ENCODE data around the gene SPTB.
A peak's percentile ranks its signal among the peaks of the same experiment; 100 is the strongest.

Gene SPTB

DNA sequence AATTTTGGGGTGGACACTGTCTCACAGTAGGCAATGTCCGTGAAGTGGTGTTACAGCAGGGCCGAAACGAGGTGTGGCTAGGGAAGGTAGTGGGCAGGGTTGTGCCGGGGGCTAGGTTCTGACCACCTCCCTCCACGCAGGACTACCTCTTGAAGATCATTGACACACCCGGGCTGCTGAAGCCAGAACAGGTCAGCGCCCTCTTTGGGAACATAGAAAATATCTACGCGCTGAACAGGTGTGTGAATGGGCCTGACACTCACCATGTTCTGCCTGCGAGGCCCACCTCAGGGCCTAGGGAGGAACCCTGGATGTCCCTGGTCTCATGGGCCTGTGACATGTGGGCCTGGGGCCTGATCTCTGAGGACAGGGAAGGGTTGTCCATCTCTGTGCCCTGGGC, 150.9 kb downstream of the SPTB start:
- no peak for DNase-seq (ENCODE audit: low read depth)

GRCh38 chr14:64728106-64728505, 151.6 kb downstream of the SPTB start:
- DNase-seq (ENCODE audit: low read depth): no peak

DNA sequence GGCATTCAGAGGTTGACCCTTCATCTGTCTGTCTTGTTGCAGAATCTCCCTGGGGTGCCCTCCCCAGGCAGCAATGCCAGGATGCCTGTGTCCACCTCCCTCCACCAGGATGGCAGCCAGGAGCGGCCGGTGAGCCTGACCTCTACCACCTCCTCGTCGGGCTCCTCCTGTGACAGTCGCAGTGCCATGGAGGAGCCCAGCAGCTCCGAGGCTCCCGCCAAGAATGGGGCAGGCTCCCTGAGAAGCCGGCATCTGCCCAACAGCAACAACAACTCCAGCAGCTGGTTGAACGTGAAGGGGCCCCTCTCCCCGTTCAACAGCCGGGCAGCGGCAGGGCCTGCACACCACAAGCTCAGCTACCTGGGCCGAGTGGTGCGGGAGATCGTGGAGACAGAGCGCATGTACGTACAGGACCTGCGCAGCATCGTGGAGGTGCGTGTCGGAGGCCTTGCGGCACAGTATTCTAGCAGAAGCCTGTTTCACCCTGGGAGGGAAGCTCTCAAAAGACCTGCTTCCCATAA, 152.1 kb downstream of the SPTB start:
- no peak for DNase-seq (ENCODE audit: low read depth)

GRCh38 chr14:64726585-64726890, 153.2 kb downstream of the SPTB start:
- DNase-seq (ENCODE audit: low read depth): no peak

GRCh38 chr14:64725879-64726584, 153.7 kb downstream of the SPTB start:
- DNase-seq (ENCODE audit: low read depth): no peak

DNA sequence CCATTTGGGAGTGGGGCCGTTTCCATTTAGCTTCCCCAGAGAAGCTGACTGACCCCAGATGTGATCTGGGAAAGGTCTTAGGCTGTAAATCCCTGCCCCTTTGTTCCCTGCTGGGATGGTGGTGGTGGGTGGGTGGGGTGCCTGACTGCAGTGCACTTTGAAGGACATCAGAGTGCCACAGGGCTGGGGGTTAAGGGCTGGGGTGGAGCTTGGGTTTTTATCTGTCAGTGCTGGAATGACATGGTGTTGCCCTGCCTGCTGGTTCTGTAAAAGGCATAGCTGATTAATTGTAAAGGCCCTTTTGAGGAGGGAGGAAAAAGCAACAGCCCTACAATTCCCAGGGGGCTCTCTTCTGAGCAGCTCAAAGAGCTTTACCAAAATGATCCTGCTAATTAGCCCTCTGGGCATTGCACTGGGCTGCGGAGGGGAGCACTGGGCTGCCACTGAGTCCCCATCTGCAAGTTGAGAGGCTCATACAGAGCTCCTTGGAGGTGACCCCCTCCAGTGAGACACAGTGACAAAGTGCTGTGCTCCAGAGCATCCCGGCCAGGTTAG, 154.4 kb downstream of the SPTB start:
- no peak for DNase-seq (ENCODE audit: low read depth)

DNA sequence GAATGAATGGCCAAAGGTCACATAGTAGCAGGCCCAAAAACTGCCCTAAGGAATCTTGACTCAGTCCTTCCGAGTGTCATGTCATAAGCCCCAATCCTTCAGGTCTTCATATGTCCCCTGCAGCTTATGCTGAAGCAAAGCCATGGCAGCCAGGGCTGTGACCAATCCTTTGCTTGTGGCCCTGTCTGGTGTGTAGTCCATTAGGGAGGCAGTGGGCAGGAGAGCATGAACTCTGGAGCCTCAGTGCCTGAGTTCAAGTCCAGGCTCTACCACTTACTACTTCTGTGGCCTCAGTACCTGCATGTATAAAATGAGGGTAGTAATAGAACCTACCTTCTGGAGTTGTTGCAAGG, 155.2 kb downstream of the SPTB start:
- no peak for DNase-seq (ENCODE audit: low read depth)

DNA sequence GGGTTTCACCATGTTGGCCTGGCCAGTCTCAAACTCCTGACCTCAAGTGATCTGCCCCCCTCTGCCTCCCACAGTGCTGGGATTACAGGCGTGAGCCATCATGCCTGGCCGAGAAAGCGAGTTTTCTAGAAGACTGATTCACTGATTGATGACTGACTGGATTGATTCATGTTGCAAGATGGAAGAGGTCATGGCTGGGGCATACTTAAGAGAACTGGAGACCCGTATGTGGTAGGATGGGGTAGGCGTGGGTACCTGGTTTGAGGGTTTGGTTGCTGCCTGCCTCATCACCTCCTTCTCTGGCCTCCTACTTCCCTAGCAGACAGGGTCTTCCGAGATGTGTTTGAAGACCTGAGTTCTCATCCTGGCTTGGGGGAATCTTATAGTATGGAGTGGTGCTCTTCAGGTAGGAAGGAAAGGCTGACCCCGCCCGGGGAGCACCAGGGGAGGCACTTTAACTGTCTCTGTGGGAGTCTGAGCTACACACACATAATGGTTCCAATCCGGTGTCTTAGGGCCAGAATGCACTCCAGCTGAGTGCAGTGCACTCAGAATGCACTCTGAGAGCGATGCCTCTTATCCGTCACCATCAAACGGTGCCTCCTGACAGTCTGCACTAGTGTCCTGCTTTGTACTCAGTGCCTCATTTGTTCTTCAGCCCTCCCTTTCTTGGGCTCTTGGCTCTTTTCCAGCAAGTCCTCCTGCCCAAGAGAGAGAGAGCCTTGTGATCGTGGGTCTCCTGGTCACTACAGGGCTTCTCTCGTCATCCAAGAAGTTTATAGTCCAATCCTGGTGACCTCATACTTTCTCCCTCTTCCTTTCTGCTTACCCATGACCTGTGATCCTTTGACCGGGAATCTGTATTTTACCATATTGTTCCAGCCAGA, 155.8 kb downstream of the SPTB start:
- no peak for DNase-seq (ENCODE audit: low read depth)

DNA sequence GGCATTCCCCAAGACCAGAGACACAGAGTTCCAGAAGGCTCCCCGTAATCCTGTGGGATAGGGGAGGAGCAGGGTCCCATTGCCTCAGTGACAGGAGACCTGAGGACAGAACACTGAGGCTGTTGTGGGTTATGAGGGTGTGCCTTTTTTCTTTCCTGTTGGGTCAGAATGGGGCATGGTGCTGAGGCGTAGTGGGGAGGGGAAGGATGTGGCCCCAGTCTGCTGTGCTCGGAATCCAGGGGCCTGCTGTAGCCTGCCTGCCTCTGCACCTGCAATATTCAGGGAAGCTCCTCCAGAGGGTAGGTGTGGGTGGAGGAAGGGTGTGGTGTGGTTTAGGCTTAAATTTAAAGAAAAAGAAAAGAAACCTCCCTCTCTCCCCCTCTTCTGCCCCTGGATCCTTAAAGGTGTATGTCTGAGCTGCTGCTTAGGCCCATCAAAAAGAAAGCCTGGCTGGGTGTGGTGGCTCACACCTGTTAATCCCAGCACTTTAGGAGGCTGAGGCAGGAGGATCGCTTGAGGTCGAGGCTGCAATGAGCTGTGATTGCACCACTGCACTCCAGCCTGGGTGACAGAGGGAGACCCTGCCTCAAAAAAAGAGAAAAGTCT, 156.8 kb downstream of the SPTB start:
- DNase-seq (ENCODE audit: low read depth): no peak

DNA sequence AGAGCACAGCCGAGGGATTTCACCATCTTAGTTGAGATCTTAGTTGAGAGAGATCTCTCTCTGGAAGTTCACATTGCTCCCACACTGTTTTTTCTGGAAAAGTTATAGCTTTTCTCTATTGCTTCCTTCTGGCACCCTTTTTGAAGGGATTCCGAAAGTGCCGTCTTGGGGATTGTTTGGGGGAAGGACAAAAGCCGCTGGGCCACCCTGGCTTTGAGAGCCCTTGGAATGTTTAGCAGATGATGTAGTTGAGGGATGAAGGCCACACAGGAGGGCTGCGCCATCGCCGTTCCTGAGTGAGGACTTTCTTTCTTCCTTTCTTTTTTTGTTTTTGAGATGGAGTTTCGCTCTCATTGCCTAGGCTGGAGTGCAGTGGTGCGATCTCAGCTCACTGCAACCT, 157.8 kb downstream of the SPTB start:
- DNase-seq (ENCODE audit: low read depth): no peak

DNA sequence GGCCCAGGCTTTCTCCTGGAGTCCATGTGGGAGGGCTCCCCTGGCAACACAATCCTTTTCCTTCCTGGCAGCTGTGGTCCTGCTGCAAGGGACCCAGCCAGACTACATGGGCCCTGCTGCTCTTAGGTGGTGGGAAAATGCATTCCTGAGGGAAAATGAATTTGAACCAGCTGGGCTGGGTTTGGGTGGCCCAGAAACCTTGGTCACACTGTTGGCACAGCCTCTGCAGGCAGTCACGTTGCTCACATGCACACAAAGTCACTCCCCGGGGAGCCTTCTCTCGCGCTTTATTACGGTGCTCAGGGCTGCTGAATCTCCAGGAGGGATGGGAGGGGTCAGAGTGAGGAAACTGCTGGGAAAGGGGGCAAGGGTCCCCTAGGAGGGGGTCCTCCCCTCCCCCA, 158.3 kb downstream of the SPTB start:
- peak; percentile 81 for DNase-seq (ENCODE audit: low read depth)

GRCh38 chr14:64720131-64720576, 159.6 kb downstream of the SPTB start:
- DNase-seq (ENCODE audit: low read depth): no peak

- no peak for DNase-seq (ENCODE audit: low read depth)
Observed at GRCh38 chr14:64719601-64720000, 160.1 kb downstream of the SPTB start.

GRCh38 chr14:64718762-64719161, 160.9 kb downstream of the SPTB start:
- DNase-seq (ENCODE audit: low read depth): no peak

GRCh38 chr14:64717870-64718269, 161.8 kb downstream of the SPTB start:
- DNase-seq (ENCODE audit: low read depth): no peak

- DNase-seq (ENCODE audit: low read depth): no peak
Observed at GRCh38 chr14:64715628-64716412, 163.9 kb downstream of the SPTB start.

DNA sequence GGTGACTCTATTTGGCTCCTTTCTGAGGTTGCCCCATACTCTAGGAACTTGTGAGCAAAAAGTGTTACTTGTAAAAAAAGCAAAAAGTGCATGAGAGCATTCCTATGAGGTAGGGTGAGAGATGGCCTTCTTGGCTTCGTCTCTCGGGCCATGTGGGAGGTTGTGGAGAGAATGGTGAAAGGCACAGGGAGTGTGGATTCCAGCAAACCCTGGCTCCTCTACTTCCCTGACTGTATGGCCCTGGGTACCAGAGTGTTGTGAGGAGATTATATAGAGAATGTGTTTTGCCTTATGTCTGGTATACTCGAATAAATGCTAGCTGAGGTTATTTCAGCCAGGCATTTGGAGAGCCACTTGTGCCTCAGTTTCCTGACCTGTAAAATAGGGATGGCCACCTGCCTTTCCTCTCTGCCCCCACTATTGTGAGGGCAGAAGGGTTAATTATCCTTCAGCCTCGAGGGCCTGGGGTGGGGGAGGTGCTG, 164.5 kb downstream of the SPTB start:
- no peak for DNase-seq (ENCODE audit: low read depth)

GRCh38 chr14:64714432-64715025, 165.2 kb downstream of the SPTB start:
- DNase-seq (ENCODE audit: low read depth): no peak

- no peak for DNase-seq (ENCODE audit: low read depth)
Observed at GRCh38 chr14:64713677-64714076, 166.0 kb downstream of the SPTB start.

DNA sequence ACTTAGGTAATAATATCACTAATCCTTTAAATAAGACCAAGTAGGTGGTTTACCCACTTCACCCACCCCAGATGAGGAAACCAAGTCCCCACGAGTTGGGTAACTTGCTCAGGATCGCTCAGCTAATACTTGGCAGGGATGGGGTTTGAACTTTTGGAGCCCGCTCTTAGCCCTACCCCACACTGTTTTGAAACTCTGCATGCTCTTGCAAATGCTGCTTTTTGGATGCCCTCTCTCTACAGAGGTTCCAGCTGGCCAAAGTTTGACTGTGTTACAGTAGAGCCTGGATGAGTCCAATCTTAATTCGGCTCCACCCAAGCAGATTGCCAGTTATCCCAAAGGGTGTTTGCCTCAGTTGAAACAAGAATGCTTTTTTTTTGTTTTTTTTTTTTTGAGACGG, 168.7 kb downstream of the SPTB start:
- peak; percentile 26 for DNase-seq (ENCODE audit: low read depth)

DNA sequence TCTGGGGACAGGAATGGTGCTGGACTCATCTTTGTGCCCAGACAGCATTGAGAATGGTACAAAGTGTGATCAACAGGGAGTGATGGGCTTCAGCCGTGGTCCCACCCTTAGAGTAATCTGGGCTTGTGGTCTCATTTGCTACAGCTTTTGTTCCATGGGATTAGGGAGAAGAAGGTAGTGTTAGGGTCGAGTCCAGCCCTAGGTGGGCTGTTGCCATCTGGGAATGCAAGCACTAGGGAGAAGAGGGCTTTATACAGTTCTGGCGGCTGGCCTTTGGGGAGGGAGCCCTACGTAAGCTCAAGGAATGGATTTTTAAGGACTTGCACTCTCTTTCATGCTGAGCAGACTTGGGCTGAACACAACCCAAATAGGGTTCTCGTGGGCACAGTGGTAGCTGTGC, 170.6 kb downstream of the SPTB start:
- no peak for DNase-seq (ENCODE audit: low read depth)

Measured in fibroblast of gingiva (primary cell).